HG02623 (cell line): ENCODE measurements around the gene LRRC9.
A peak's percentile ranks its signal among the peaks of the same experiment; 100 is the strongest.
"Not testable (repeated sequence)": the region's sequence is repeated elsewhere in the genome, so short reads cannot be mapped to it uniquely, and the experiment has no call there.

ENCODE experiments used
- ATAC-seq: cut with Tn5 transposase; IDR thresholded peaks from one replicate; pipeline ENCODE4 v1.9.1; 2021; ENCODE audit warnings: moderate library complexity; ENCODE audit not compliant: unreplicated experiment

Gene LRRC9

DNA sequence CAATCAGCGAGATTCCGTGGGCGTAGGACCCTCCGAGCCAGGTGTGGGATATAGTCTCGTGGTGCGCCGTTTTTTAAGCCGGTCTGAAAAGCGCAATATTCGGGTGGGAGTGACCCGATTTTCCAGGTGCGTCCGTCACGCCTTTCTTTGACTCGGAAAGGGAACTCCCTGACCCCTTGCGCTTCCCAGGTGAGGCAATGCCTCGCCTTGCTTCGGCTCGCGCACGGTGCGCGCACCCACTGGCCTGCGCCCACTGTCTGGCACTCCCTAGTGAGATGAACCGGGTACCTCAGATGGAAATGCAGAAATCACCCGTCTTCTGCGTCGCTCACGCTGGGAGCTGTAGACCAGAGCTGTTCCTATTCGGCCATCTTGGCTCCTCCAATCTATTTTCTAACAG, 32.2 kb downstream of the LRRC9 start:
- ATAC-seq, result not testable (repeated sequence)

DNA sequence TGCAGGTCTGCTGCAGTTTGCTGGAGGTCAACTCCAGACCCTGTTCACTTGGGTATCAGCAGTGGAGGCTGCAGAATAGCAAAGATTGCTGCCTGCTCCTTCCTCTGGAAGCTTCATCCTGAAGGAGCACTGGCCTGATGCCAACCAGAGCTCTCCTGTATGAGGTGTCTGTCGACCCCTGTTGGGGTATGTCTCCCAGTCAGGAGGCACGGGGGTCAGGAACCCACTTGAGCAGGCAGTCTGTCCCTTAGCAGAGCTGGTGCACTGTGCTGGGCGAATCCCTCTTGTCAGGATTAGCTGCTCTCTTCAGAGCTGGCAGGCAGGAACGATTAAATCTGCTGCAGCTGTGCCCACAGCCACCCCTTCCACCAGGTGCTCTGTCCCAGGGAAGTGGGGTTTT, 37.9 kb downstream of the LRRC9 start:
- ATAC-seq, result not testable (repeated sequence)

DNA sequence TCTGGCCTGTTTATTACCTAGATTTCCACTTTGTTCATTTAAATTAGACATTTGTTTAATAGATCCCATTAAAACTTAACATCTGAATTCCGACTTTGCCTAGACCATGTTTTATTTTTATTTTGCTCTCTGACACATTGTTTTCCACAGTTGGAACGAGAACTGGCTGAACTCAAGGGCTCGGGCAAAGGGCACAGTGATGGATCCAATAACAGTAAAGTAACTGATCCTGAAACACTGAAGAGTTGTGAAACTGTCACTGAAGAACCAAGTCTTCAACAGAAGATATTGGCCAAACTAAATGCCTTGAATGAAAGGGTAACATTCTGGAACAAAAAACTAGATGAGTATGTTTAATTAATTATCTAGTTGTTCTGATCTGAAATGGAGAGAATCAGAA, 39.7 kb downstream of the LRRC9 start:
- no peak for ATAC-seq

DNA sequence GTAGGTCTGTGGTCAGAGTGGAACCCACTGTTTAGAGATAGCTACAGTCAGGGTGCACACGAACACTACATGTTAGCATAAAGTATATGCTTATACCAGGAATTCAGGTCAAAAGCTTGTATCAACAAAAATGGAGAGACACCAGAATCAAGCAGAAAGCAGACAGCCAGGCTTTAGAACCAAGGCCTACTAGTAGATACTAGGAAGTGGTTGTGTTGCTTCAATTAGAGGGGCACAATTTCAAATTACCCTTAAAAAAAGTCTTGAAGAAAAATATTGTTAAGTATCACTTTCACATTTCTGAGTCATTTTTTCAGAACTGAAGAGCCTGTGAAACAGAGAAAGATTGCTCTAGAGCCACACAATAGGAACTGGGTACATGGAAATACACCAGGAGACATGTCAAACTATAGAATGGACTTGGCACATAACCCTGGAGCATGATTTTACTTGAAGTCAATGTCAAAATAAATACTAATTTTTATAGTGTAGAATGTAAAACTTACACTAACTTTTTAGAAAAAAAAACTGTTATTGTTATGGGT, 41.6 kb downstream of the LRRC9 start:
- ATAC-seq, result no peak

DNA sequence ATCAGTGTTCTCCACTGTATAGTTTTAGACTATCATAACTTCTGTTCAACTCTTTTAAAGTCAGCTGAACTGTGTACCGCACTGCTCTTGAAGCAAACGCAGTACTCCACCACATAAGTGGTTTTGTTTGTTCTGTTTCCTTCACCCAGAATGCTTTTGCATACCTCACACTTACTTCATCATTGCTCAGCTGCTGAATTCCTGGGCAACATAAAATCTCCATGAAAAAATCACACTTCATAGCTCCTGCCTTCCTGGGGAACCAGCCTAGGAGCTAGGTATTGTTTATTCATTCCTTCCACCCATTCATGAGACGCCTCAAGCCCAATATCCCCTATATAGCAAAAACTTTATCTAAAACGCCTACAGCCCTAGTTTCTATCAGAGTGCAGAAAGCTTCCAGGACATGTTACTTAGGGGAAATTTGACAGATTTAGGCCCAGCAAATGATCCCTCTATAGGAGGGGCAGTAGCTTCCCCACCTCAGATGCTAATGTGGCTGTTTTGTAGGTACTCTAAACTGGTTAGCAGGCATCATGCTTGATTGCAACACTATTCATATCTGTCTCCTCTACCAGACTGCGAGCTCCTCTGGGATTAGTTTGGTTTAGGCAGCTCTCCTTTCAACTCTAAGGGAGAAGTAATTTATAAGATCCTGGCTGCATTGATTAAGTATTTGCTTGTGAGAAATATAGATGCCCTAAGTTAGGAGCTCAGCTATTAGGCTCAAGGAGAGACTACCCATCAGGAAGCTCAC, 44.5 kb downstream of the LRRC9 start:
- peak; percentile 15 for ATAC-seq

DNA sequence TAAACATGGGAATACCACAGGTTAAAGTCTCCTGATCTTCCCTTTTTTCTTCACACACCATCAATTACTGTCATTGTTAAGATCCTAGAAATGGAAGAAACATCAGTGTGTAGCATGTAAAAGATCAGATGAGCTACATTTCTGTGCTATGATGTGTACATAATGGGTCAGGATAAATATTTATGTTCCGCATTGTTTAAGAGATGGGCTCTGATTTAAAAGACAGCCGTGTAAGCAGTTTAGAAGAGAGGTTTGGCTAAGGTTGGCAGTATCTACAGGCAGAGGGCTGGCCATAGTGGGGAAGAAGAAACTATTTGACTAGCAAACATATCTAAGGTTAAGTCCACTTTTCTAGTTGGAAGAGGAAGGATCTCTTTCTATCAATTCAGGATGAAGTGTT, 49.4 kb downstream of the LRRC9 start:
- no peak for ATAC-seq

- no peak for ATAC-seq
Measured at GRCh38 chr14:59981564-59981963, 61.6 kb downstream of the LRRC9 start.

- no peak for ATAC-seq
Measured at GRCh38 chr14:59983048-59983447, 63.1 kb downstream of the LRRC9 start.

DNA sequence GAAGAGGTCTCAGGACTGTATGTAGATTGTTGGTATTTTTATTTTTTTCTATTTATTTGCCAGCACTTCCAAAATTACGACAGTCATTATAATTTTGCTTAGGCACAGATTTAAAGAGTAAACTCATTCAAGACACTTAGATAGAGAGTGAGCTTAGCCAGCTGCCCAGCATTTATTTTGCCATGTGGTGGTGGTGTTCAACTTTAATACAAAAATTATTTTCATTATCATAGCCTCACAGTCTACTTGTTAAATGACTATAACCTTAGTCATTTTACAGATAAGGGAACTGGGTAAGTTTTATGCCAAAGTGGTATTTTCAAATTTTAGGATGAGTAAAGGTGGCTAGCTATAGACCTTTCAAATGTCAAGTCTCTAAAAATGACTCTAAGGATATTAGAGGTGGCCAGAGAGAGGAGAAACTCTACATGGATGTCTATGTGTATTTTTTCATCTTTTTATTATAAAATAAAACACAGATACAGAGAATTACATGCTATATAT, 66.7 kb downstream of the LRRC9 start:
- no peak for ATAC-seq

GRCh38 chr14:59997449-59997848, 77.5 kb downstream of the LRRC9 start:
- ATAC-seq, result no peak

GRCh38 chr14:59997966-59998365, 78.0 kb downstream of the LRRC9 start:
- ATAC-seq, result no peak

DNA sequence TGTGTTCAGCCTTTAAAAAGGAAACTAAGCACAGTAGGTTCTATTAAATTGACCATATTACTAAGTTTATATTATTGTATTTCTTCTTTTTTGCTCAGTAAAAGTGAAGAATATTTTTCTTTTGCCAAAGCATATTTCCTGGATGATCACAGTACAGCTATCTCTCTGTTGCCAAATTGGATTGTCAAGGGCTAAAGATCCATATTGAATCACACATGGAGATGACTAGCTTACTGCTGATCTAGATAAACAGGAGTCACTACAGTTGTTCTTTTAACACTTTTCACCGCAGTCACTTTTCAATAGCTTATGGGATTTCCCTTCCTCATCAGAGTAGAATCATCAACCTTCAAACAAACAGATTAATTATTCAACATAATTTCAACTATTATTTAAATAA, 78.6 kb downstream of the LRRC9 start:
- ATAC-seq, result no peak

DNA sequence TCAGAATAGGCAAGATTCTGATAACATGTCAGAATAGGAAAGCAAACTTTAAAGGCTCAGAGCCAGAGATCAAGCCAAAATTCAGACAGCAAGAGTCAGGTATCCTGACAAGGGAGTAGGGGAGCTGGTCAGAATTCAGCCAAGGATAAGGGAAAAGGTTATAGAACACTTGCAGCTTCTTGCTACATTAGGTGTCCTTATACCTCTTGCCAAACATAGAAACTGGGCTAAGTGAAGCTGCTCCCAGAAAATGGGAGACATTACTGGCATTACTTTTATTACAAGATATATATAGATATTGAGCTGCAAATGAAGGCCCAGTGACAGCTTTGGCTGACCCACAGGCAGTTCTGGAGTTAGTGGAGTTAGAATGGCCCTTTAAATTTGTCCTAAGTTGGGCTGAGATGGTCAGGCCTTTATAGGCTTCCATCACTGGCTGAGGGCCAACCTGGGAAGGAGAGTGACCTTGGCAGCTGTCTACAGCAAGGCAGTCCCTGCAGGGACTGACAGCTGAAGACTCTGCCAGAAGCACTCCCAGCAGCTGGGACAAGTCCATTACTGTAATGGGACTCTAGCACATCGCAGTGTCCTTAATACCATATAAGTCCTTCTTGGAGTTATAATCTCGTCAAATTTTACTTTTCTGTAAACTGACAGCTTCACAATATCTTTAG, 83.0 kb downstream of the LRRC9 start:
- ATAC-seq, result no peak

- ATAC-seq, result no peak
Measured at GRCh38 chr14:60003991-60004390, 84.0 kb downstream of the LRRC9 start.

DNA sequence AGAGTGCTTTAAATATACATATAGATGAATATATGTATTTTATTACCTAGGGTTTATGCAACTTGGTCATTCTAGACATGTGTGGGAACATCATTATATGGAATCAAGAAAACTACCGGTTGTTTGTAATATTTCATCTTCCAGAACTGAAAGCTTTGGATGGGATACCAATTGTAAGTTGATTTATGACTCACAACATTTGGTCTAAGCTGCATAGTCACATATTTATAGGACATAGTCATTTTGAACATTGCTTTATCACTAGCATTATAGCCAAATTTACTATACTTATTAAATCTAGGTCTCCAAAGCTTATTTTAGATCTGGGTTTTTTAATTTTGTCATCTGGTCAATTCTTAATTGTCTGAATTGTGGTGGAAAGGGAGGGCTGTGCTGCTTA, 88.1 kb downstream of the LRRC9 start:
- ATAC-seq, result no peak

GRCh38 chr14:60010263-60010662, 90.3 kb downstream of the LRRC9 start:
- ATAC-seq, result not testable (repeated sequence)

- ATAC-seq, result no peak
Measured at GRCh38 chr14:60014402-60014801, 94.5 kb downstream of the LRRC9 start.

DNA sequence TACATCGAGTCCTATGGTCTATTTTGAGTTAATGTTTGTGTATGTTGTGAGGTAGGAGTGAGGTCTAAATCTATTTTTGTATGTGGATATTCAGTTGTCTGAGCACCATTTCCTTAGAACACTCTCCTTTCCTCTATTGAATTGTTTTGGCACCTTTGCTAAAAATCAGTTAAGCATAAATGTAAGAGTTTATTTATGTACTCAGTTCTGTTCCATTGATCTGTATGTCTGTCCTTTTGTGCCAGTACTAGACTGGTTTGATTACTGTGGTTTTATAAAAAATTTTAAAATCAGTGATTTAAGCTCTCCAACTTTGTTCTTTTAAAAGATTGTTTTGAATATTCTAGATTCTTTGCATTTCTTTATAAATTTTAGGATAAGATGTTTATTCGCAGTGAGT, 101.7 kb downstream of the LRRC9 start:
- ATAC-seq, result no peak

DNA sequence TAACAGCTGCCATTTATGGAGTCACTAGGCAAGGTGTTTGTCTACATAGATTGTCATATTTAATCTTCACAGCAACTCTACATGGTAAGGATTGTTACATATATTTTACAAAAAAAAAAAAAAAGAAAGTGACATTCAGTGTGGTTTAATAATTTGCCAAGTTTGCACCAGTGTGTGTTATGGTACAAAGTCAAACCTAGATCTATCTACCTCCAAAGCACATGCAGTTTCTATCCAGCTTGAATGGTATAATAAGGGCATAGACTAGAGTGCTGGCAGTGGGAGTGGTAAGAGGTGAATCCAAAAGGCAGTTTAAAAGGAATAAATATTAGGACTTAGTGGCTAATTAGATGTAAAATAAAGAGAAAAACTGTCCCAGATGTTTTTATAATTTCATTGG, 105.6 kb downstream of the LRRC9 start:
- no peak for ATAC-seq

GRCh38 chr14:60035177-60035576, 115.2 kb downstream of the LRRC9 start:
- no peak for ATAC-seq

GRCh38 chr14:60047976-60048375, 128.0 kb downstream of the LRRC9 start:
- ATAC-seq, result not testable (repeated sequence)

GRCh38 chr14:60051721-60052221, 131.8 kb downstream of the LRRC9 start:
- no peak for ATAC-seq
